ENCODE data around the gene GFER.

- TF ChIP-seq POLR2A (IDR thresholded peaks at IDR 0.05): no peak
- TF ChIP-seq, protein P1, sequence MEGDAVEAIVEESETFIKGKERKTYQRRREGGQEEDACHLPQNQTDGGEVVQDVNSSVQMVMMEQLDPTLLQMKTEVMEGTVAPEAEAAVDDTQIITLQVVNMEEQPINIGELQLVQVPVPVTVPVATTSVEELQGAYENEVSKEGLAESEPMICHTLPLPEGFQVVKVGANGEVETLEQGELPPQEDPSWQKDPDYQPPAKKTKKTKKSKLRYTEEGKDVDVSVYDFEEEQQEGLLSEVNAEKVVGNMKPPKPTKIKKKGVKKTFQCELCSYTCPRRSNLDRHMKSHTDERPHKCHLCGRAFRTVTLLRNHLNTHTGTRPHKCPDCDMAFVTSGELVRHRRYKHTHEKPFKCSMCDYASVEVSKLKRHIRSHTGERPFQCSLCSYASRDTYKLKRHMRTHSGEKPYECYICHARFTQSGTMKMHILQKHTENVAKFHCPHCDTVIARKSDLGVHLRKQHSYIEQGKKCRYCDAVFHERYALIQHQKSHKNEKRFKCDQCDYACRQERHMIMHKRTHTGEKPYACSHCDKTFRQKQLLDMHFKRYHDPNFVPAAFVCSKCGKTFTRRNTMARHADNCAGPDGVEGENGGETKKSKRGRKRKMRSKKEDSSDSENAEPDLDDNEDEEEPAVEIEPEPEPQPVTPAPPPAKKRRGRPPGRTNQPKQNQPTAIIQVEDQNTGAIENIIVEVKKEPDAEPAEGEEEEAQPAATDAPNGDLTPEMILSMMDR (IDR thresholded peaks at IDR 0.05): no peak
- no peak for TF ChIP-seq EP300 (IDR thresholded peaks at IDR 0.05)
Observed at GRCh38 chr16:1973461-1974156, 10.4 kb upstream of the GFER start.

All from tibial nerve (tissue), 4 donors.